GM10266 (cell line): ENCODE measurements around the gene TUB.

ENCODE experiments used
- DNase-seq: peaks from one replicate; pipeline ENCODE4 v3.0.0; 2012; ENCODE audit errors: extremely low spot score
- CTCF ChIP-seq: IDR thresholded peaks from 2 replicates; pipeline ENCODE4 v1.5.1; 2012; ENCODE audit warnings: mild to moderate bottlenecking, low read depth; ENCODE audit not compliant: control insufficient read depth, insufficient read depth; ENCODE audit errors: missing control alignments

The TUB gene

GRCh38 chr11:8034604-8035190 lies 46.3 kb upstream of the TUB start:
- no peak for DNase-seq
- TF ChIP-seq CTCF, result no peak

- TF ChIP-seq CTCF, result no peak
- no peak for DNase-seq
These were observed 45.7 kb upstream of the TUB start for GRCh38 chr11:8035200-8035855.

- TF ChIP-seq CTCF, result no peak
- no peak for DNase-seq
These were observed 44.8 kb upstream of the TUB start for GRCh38 chr11:8036002-8036802.

- TF ChIP-seq CTCF, result no peak
- no peak for DNase-seq
These were observed 44.0 kb upstream of the TUB start for GRCh38 chr11:8036986-8037385.

GRCh38 chr11:8038393-8038792 lies 42.6 kb upstream of the TUB start:
- no peak for TF ChIP-seq CTCF
- no peak for DNase-seq

- DNase-seq, result no peak
- no peak for TF ChIP-seq CTCF
These were observed 42.0 kb upstream of the TUB start for GRCh38 chr11:8038811-8039529.
